Activated CD4-positive, alpha-beta T cell treated with anti-CD3 and anti-CD28 coated beads, Interleukin-2, amount 50 U/mL, for 16 hours (primary cell): ENCODE measurements around the gene NPEPL1.
A peak's percentile ranks its signal among the peaks of the same experiment; 100 is the strongest.
"Not testable (repeated sequence)": the region's sequence is repeated elsewhere in the genome, so short reads cannot be mapped to it uniquely, and the experiment has no call there.

Experiments used
- DNase-seq: peaks from one replicate; pipeline ENCODE4 v3.0.0-alpha.2; 2020

Gene NPEPL1, protein sequence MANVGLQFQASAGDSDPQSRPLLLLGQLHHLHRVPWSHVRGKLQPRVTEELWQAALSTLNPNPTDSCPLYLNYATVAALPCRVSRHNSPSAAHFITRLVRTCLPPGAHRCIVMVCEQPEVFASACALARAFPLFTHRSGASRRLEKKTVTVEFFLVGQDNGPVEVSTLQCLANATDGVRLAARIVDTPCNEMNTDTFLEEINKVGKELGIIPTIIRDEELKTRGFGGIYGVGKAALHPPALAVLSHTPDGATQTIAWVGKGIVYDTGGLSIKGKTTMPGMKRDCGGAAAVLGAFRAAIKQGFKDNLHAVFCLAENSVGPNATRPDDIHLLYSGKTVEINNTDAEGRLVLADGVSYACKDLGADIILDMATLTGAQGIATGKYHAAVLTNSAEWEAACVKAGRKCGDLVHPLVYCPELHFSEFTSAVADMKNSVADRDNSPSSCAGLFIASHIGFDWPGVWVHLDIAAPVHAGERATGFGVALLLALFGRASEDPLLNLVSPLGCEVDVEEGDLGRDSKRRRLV

GRCh38 chr20:58692579-58693225 is at the start of gene NPEPL1:
Gene NPEPL1 (plus strand): TSS chr20:58692800. CDS start chr20:58692901, 101 bp downstream.
- DNase-seq, result peak; percentile 55

GRCh38 chr20:58642896-58643295 is 49.7 kb upstream of the NPEPL1 start:
- not testable (repeated sequence) for DNase-seq

GRCh38 chr20:58645412-58645968 is 47.1 kb upstream of the NPEPL1 start:
- DNase-seq, result no peak

DNA sequence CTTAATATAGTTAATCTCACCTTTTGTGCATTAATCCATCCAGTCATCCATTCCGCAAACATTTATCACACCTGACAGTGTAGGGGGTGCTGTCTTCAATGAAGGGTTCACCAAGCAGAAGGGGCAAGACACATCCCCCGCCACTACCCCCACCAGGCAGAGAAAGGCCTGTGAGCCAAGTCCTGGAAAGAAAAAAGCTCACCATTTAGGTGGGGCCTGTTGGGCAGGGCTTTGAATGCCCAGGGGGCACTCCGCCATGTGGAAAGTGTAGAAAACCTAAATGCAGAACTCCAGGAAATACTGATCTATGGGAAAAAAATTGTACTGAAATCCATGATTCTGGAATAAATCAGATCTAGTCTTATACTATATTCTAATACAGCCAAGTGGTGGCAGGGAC is 46.3 kb upstream of the NPEPL1 start:
- no peak for DNase-seq

DNA sequence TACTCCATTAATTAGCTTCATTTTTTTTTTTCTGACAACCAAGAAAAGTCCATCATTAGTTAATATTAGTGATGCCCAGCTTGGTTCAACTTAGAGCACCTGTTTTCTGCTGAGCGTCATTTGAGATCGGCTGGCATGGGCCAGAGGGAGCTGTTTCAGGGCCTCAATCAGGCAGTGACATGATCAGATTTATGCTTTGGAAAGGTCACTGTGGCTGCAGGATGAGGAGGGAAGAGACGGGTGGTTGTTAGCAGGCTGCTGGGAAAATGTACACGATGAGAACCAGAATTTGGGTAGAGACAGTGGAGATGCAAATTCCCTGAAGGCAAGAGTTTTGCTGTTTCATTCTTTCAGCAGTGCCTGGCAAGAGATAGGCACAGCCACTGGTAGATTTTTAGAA is 45.9 kb upstream of the NPEPL1 start:
- no peak for DNase-seq

DNA sequence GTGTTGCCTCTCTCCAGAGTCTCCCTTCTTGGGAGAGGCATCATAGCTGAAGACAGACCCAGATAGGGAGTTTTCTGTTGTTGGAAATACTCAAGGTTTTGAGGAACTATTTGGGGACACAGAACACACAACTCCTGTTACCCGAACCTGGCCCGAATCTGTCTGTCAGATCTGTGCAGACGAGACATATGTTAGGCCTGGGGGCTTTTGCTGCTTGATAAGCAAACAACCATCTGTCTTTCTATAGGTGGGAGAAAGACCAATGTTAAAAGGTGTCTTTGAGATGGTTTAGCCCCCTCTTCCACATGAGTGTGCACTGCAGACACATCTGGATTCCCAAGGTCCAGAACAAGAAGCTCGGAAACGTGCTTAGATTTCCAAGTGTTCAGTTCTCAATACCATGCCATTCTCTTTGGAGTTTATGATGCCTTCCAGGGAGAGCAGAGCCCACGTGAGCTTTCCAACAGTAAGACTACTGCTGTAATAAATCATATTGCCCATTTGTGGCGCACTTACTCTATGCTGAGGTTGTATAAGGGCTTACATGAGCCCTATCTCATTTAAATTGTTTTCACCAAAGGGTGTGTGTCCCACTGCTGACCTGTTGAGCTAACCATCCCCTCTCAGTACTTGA is 45.3 kb upstream of the NPEPL1 start:
- DNase-seq, result no peak

DNA sequence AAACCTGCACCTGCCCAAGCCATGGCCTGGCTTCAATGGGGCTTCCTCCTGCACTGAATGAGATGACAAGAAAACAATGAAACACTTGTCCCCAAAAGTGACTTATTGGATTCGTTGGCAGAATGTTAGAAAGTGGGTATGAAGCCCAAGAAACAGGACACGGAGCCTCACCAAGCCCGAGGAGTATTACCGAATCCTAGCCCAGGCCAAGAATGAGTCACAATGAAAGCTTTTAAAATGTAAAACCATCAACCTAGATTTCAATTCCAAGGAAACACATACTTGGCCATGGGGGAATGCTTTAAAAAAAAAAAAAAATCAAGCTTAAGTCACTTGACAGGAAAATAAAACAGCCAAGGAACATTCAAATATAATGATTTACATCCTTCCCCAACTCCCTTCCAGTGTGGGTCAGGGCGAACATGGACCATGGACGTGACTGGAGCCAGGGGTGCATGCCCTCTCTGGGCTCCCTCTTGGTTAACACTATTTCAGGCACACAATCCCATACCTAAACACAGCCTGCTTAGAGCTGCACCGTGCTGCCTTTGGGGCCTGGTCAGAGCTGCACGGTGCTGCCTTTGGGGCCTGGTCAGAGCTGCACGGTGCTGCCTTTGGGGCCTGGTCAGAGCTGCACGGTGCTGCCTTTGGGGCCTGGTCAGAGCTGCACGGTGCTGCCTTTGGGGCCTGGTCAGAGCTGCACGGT is 44.7 kb upstream of the NPEPL1 start:
- DNase-seq, result no peak

DNA sequence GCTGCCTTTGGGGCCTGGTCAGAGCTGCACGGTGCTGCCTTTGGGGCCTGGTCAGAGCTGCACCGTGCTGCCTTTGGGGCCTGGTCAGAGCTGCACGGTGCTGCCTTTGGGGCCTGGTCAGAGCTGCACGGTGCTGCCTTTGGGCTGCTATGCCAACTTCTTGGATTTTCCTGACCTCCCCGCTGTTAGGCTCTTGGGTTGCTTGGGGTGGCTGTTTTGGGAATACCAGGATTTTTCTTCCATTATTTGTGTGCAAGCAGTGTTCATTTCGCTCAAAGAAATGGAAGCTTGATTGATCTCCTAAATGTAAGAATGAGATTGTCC is 44.1 kb upstream of the NPEPL1 start:
- not testable (repeated sequence) for DNase-seq

GRCh38 chr20:58649288-58650180 is 43.1 kb upstream of the NPEPL1 start:
- DNase-seq, result peak; percentile 27

DNA sequence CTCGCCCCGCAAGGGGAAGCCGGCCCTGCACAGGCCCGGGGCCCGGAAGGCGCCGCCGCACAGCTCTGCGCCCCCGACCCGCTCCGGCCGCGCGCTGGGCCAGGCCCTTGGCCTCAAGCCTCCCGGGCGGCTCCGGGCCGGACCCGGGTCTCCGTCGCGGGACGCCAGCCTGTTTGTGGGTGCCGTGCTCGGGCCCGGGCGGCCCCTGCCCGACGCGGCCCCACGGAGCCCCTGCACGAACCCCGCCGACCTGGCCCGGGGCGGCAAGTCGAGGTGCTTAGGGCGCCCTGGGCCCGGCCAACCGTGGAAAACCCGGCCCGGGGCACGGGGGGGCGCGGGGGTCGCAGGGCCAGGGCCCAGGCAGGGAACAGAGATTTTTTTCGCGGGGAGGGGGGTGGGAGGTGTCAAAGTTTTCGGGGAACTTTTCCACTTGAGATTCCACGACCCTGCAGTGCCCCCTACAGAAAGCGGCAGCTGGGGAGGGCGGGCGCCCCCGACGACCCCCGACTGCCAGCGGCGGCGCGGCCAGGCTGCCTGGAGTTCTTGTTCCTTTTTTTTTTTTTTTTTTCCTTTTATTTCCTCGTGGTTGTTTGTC is 42.3 kb upstream of the NPEPL1 start:
- DNase-seq, result no peak

- DNase-seq, result peak; percentile 93
Measured at GRCh38 chr20:58650776-58651558, 41.6 kb upstream of the NPEPL1 start, which contains the start of gene STX16. Gene STX16 (plus strand): TSS chr20:58651283. CDS start chr20:58652007, 724 bp downstream.

- DNase-seq, result no peak
Measured at GRCh38 chr20:58651559-58651945, 41.0 kb upstream of the NPEPL1 start.

DNA sequence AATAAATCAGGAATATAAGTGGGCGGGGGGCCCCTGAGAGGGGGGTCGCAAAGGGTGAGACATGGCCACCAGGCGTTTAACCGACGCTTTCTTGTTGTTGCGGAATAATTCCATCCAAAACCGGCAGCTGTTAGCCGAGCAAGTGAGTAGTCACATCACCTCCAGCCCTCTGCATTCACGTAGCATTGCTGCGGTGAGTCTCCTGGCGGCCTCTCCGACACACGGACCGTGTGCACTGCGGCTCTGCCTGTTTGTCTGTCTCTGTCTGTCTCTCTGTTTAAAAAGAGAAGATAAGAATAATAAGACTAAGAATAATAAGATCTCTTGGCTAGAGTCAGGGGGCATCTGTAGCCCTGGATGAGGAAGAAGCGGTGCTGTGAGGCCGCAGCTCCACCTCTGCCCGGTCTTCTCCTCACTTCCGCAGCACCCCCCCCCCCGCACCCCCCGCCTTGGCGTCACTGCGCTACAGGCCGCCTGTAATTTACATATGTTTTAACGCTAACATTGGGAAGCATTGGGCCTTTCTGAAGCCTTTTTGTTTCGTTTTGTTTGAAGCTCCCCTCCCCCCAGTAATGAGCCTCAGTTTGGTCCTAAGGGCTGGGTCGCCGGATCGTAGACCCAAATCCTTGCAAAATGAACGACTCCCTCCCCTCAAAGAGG is 40.5 kb upstream of the NPEPL1 start:
- DNase-seq, result peak; percentile 72

DNA sequence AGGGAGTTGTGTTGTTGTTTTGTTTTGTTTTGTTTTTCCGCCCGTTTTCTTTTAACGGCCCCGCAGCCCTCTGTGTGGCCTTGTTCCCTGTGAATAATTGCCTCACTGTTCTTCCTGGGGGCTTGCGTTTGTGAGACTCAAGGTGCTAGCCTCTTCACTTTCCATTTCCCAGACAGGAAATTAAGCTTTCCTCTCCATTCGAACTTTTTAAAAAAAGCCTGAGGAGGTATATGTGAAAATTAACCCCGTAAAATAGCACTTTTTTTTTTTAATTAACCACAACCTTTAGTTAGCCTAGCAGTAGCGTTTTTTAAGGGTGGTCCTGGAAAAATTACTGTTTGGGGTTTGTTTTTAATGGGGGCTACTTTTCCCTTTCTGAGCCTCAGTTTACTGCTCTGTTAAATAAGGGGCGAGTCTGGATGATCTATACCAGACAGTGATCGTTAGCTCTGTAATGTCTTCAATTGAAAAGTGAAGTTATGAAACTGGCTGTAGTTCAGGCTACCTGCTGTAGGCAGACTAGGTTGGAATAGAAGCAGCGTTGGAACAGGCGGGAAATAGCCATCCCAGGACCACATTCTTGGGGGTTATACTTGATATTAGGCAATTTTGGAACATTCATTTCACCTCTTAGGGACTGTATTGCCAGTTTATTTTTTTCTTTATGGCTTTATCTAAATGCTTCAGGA is 39.9 kb upstream of the NPEPL1 start:
- DNase-seq, result no peak

GRCh38 chr20:58654337-58654736 is 38.3 kb upstream of the NPEPL1 start:
- DNase-seq, result no peak

DNA sequence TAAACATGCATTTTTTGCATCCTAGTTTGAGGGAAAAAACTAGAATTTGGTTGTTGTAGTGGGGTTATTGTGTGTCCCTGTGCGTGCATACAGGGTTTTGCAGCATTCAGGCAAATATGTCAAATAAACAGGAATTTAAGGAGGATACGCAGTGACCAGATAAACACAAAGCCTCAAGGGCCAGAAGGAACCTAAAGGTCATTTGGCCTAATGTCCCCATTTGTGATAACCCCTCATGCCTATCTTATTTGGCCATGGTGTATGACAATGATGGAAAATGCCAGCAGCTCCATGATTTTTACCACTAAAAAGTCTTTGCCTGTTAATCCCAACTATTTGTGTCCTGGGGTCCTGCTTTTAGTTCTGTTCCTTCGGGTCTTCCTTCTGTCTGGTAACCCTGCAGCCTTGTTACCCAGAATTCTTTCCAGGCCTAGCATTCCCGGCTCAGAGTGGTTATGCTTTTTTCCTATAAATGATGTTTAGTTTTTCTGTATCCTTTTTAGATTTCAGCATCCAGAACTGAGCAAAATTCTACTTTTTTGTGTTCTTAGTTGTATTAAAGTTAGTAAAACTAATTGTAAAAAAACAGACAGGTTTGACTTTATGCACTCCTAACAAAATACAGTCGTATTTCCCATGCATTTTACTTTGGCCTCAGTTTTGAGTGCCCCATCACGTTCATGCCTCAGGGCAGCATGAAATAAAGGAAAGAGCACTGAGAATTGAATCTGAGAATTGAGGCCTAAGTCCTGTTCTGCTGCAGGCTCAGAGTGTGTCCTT is 37.1 kb upstream of the NPEPL1 start:
- no peak for DNase-seq

DNA sequence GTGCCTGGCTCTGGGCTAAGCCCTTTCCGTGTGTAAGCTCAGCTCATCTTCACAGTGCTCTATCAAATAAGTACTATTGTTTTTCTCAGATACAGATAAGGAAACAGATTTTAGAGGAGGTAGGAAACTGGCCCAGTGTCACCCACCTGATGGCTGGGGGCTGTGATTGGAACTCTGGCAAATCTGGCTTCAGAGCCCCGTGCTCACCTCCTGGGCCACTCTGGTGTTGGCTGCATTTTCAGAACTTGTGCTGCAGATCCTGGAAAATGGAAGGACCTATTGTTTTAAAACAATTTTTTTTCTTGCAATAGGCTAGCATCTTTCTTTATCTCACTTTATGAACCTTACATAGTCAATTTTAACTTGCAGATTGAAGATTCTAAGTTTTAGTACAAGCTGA is 35.8 kb upstream of the NPEPL1 start:
- DNase-seq, result no peak

GRCh38 chr20:58657262-58657661 is 35.3 kb upstream of the NPEPL1 start:
- no peak for DNase-seq
